Measurements from ENCODE around the gene FKBP4.

DNA sequence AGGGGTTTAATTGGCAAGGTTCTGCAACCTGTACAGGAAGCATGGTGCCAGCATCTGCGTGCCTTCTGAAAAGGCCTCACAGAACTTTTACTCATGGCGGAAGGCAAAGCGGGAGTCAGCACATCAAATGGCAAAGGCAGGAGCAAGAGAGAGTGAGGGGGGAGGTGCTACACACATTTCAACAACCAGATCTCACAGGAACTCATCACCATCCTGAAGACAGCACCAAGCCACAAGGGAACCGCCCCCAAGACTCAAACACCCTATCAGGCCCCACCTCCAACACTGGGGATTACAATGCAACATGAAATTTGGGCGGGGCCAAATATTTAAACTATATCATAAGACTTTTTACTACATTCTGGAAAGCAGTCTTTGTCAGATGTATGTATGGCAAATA, 38.0 kb upstream of the FKBP4 start:
- TF ChIP-seq, protein P1, sequence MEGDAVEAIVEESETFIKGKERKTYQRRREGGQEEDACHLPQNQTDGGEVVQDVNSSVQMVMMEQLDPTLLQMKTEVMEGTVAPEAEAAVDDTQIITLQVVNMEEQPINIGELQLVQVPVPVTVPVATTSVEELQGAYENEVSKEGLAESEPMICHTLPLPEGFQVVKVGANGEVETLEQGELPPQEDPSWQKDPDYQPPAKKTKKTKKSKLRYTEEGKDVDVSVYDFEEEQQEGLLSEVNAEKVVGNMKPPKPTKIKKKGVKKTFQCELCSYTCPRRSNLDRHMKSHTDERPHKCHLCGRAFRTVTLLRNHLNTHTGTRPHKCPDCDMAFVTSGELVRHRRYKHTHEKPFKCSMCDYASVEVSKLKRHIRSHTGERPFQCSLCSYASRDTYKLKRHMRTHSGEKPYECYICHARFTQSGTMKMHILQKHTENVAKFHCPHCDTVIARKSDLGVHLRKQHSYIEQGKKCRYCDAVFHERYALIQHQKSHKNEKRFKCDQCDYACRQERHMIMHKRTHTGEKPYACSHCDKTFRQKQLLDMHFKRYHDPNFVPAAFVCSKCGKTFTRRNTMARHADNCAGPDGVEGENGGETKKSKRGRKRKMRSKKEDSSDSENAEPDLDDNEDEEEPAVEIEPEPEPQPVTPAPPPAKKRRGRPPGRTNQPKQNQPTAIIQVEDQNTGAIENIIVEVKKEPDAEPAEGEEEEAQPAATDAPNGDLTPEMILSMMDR (conservative IDR thresholded peaks at IDR 0.05), result no peak
- TF ChIP-seq ZFX (IDR thresholded peaks at IDR 0.05), result no peak
